ENCODE data around the gene AGL. TPM values are rescaled to one million over a fixed set of nuclear protein-coding genes. Genes with fewer than 3 reads are reported as not detected.

AGL gene
- total and polyA plus RNA-seq, 2 experiments from 2014 or later = 9.3 to 34.2 TPM

DNA sequence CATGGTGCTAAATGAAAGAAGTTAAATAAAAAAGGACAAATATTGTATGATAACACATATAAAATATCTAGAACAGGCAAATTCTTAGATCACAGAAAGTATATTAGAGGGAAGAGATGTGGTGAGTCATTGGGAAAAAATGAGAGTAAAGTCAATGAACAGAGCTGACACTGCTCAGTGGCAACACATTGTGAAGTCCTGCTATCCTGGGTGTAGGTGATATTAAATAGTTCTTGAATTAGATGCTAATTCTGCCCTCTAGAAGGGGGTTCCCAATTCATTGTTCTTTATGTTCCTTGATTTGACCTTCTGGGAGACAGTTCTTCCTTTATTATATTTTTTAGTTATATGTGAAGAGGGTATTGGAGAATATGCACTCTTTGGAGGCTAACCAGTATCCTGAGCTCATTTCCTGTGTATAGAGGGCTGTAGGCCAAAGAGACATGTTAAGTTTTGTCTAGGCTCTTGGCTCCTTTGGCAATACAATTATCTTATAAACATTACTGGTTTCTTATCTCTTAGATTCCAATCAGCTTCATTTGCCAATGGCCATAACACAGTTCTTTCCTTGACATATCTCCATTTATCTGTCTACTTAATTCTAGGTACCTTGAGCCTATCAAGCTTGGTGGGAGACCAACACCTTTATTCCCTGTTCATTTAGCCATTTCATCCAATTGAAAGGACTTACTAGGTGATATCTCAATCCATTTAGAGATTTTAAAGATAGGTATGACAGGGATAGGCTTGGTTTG, 113.1 kb downstream of the AGL start:
- Histone ChIP-seq H3K27me3 (no peaks in the 10 kb centered on the region), H4K20me1 (ENCODE audit: insufficient read depth, poor library complexity, severe bottlenecking) (no peaks in the 10 kb centered on the region), H2AFZ (no peak overlapping the region), H3K79me2 (no peaks in the 10 kb centered on the region), H3K4me2 (no peak overlapping the region), H3K4me3 (no peak overlapping the region), H3K9me2 (replicated peaks; ENCODE audit: insufficient read depth) (no peaks in the 10 kb centered on the region), H3K9me3 (ENCODE audit: low read depth) (no peaks in the 10 kb centered on the region), H3K27ac (no peak overlapping the region), H3K4me1 (ENCODE audit: insufficient read depth) (no peaks in the 10 kb centered on the region), H3K36me3 (replicated peaks; ENCODE audit: insufficient read depth, low read depth) (no peaks in the 10 kb centered on the region)
- DNase-seq (ENCODE audit: low spot score) = no peak
- TF ChIP-seq, protein P1, sequence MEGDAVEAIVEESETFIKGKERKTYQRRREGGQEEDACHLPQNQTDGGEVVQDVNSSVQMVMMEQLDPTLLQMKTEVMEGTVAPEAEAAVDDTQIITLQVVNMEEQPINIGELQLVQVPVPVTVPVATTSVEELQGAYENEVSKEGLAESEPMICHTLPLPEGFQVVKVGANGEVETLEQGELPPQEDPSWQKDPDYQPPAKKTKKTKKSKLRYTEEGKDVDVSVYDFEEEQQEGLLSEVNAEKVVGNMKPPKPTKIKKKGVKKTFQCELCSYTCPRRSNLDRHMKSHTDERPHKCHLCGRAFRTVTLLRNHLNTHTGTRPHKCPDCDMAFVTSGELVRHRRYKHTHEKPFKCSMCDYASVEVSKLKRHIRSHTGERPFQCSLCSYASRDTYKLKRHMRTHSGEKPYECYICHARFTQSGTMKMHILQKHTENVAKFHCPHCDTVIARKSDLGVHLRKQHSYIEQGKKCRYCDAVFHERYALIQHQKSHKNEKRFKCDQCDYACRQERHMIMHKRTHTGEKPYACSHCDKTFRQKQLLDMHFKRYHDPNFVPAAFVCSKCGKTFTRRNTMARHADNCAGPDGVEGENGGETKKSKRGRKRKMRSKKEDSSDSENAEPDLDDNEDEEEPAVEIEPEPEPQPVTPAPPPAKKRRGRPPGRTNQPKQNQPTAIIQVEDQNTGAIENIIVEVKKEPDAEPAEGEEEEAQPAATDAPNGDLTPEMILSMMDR (IDR thresholded peaks at IDR 0.05; ENCODE audit: poor library complexity) = no peak
- TF ChIP-seq EZH2phosphoT487 (IDR thresholded peaks at IDR 0.05; ENCODE audit: low read depth, severe bottlenecking, unreplicated experiment) = no peak
- no peak for TF ChIP-seq EZH2 (IDR thresholded peaks at IDR 0.05; ENCODE audit: borderline replicate concordance)

DNA sequence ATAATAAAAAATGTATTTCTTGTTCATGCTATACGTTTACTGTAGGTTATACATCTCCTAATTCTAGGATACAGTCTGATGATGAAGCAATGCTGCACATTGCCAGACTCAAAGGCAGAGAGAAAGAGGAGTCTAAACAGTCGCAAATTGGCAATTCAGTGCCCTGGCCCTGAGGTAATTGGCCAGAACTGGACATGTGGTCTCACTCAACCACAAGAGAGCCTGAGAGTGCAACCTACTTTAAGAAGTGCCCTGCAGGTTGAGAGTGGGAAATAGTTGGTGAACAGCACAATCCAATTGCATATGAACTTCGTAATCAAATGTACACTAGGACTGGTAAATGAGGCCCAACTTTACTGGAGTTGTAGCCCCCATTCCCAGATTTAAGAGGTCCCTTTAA, 114.6 kb downstream of the AGL start:
- H3K79me2 ChIP-seq = no peaks in the 10 kb centered on the region
- H3K27me3 ChIP-seq = no peaks in the 10 kb centered on the region
- H3K4me1 ChIP-seq (ENCODE audit: insufficient read depth) = peaks cover 7% of the 10 kb centered on the region
- WGBS (ENCODE audit: low lambda C conversion rate, missing lambda C conversion rate) = 86% methylated on average over 3 of the region's 3 CpGs
- H2AFZ ChIP-seq = no peak overlapping the region
- TF ChIP-seq EZH2 (IDR thresholded peaks at IDR 0.05; ENCODE audit: borderline replicate concordance) = no peak
- TF ChIP-seq, protein P1 (IDR thresholded peaks at IDR 0.05; ENCODE audit: poor library complexity) = no peak
- no peak for TF ChIP-seq EZH2phosphoT487 (IDR thresholded peaks at IDR 0.05; ENCODE audit: low read depth, severe bottlenecking, unreplicated experiment)
- DNase-seq (ENCODE audit: low spot score) = no peak
- H3K4me2 ChIP-seq = no peak overlapping the region
- H4K20me1 ChIP-seq (ENCODE audit: insufficient read depth, poor library complexity, severe bottlenecking) = no peaks in the 10 kb centered on the region
- no peaks in the 10 kb centered on the region for H3K9me2 ChIP-seq (replicated peaks; ENCODE audit: insufficient read depth)
- no peaks in the 10 kb centered on the region for H3K36me3 ChIP-seq (replicated peaks; ENCODE audit: insufficient read depth, low read depth)
- H3K9me3 ChIP-seq (ENCODE audit: low read depth) = no peaks in the 10 kb centered on the region
- H3K27ac ChIP-seq = no peak overlapping the region
- no peak overlapping the region for H3K4me3 ChIP-seq

DNA sequence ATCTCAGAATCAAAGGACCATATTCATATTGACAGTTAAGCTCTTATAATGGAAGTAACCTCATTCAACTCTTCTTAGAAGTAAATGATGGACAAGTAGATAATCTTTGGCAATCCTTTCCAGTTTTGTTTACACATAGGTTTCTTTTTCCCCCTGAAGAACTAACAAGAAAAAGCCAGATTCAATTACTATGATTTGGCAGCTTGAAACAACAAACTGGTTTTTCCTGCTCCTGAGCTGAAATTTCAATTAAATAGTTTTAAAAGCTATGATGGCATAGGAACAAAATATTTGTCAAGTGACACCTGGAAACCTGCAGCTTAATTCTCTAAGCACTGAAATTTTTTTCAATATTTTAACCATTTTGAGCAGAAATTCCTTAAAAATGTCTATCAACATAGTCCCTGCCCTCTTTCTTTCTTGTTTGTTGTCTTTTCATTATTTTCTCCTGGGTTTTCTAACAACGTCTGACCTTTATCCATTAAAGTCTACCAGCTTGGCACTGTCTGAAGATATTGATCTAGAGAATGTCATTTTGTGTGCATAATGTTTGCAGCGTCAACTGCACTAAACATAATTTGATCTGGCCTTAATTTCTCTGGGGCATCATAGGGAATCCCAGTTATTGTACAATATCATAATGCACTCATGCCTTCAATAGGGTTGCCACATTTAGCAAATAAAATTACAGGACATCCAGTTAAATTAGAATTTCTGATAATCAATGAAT, 115.7 kb downstream of the AGL start:
- no peak for TF ChIP-seq EZH2phosphoT487 (IDR thresholded peaks at IDR 0.05; ENCODE audit: low read depth, severe bottlenecking, unreplicated experiment)
- TF ChIP-seq, protein P1 (IDR thresholded peaks at IDR 0.05; ENCODE audit: poor library complexity) = no peak
- TF ChIP-seq EZH2 (IDR thresholded peaks at IDR 0.05; ENCODE audit: borderline replicate concordance) = no peak
- Histone ChIP-seq H2AFZ (no peak overlapping the region), H3K27me3 (no peaks in the 10 kb centered on the region), H3K9me2 (replicated peaks; ENCODE audit: insufficient read depth) (no peaks in the 10 kb centered on the region), H3K79me2 (peaks cover 4% of the 10 kb centered on the region), H3K4me2 (no peak overlapping the region), H3K36me3 (replicated peaks; ENCODE audit: insufficient read depth, low read depth) (no peaks in the 10 kb centered on the region), H3K9me3 (ENCODE audit: low read depth) (no peaks in the 10 kb centered on the region), H3K4me1 (ENCODE audit: insufficient read depth) (peaks cover 9% of the 10 kb centered on the region), H4K20me1 (ENCODE audit: insufficient read depth, poor library complexity, severe bottlenecking) (no peaks in the 10 kb centered on the region), H3K4me3 (no peak overlapping the region), H3K27ac (no peak overlapping the region)
- WGBS (ENCODE audit: low lambda C conversion rate, missing lambda C conversion rate) = 70% methylated on average over 2 of the region's 2 CpGs
- DNase-seq (ENCODE audit: low spot score) = no peak
